Left lung (tissue), 10 donors: ENCODE data around the gene AJM1. TPM values are rescaled to one million over a fixed set of nuclear protein-coding genes. Genes with fewer than 3 reads are reported as not detected.
A peak's percentile ranks its signal among the peaks of the same experiment; 100 is the strongest.

Experiments used
- ATAC-seq: fragments of 200-7000 bp; cut with Tn5 transposase; one replicate; pipeline ENCODE4 v1.9.1; 2020; ENCODE audit warnings: moderate library complexity
- DNase-seq, 4 donors: peaks; one replicate each; pipeline ENCODE4 v3.0.0-alpha.2; 2013 to 2020
- H3K27ac ChIP-seq, 2 donors: fragments of 200-600 bp; sonication (generic) in 1 of 2; one replicate each; pipeline versions ENCODE4 v1.5.0 to v1.8.0; 2020 to 2021
- H3K27me3 ChIP-seq, 2 donors: fragments of 200-600 bp; sonication (generic) in 1 of 2; one replicate each; pipeline versions ENCODE4 v1.5.0 to v1.8.0; 2020 to 2021
- H3K36me3 ChIP-seq, 2 donors: fragments of 200-600 bp; sonication (generic) in 1 of 2; one replicate each; pipeline versions ENCODE4 v1.5.0 to v1.8.0; 2020 to 2021
- H3K4me1 ChIP-seq, 2 donors: fragments of 200-600 bp; one replicate each; pipeline ENCODE4 v1.8.0; 2021
- H3K4me3 ChIP-seq, 2 donors: fragments of 200-600 bp; sonication (generic) in 1 of 2; one replicate each; pipeline versions ENCODE4 v1.5.0 to v1.8.0; 2020 to 2021; ENCODE audit warnings: mild to moderate bottlenecking in 1 of 2
- H3K9me3 ChIP-seq, 2 donors: fragments of 200-600 bp; sonication (generic) in 1 of 2; one replicate each; pipeline versions ENCODE4 v1.5.0 to v1.8.0; 2020 to 2021
- intact Hi-C, 2 donors: fragments of 100-400 bp; cut with DNase I; formaldehyde crosslinking; loops; one replicate each; pipeline versions ENCODE4 v1.11.2 to v1.14.2; 2022
- polyA plus RNA-seq, 6 donors: library from polyadenylated mRNA; unstranded; fragments of 120-200 nt; gene quantifications; one replicate each; pipeline ENCODE4 v1.2.1, GENCODE V29; 2013; ENCODE audit not compliant: insufficient read length in 6 of 6
- total RNA-seq, 2 donors: library from RNA; stranded (reverse); fragmentation: NEBNext Ultra II Directional; extraction: Animal tissue kit (Norgen Biotek cat#: 25700); gene quantifications; one replicate each; pipeline ENCODE4 v1.2.1, GENCODE V29; 2021
- TF ChIP-seq, protein P1 (sequence below), 2 donors: fragments of 200-600 bp; sonication (generic) in 1 of 2; IDR thresholded peaks; one replicate each; pipeline versions ENCODE4 v1.5.0 to v1.8.0; 2021; ENCODE audit warnings: antibody characterized with exemption in 2 of 2
- donor health status: DM: no; HTN: yes; CAD: no.
- donor health status: DM: no; HTN: no; CAD: no.

Gene AJM1
- total and polyA plus RNA-seq, 8 donors: 0.59 to 2.6 (median 1.2) TPM

GRCh38 chr9:136860933-136861873 lies 18.9 kb downstream of the AJM1 start:
- Histone ChIP-seq H3K4me3 (no peak overlapping the region), H3K27ac (no peak overlapping the region), H3K9me3 (no peaks in the 10 kb centered on the region), H3K4me1 (peaks cover 9 to 24% of the 10 kb centered on the region in 2 donors), H3K27me3 (no peaks in the 10 kb centered on the region), H3K36me3 (peaks cover 0 to 45% of the 10 kb centered on the region in 2 donors)
- intact Hi-C loops: no loop called here
- DNase-seq (peak in 2 of 4 donors; percentile 29 to 50), ATAC-seq (no peak)
- TF ChIP-seq, protein P1, sequence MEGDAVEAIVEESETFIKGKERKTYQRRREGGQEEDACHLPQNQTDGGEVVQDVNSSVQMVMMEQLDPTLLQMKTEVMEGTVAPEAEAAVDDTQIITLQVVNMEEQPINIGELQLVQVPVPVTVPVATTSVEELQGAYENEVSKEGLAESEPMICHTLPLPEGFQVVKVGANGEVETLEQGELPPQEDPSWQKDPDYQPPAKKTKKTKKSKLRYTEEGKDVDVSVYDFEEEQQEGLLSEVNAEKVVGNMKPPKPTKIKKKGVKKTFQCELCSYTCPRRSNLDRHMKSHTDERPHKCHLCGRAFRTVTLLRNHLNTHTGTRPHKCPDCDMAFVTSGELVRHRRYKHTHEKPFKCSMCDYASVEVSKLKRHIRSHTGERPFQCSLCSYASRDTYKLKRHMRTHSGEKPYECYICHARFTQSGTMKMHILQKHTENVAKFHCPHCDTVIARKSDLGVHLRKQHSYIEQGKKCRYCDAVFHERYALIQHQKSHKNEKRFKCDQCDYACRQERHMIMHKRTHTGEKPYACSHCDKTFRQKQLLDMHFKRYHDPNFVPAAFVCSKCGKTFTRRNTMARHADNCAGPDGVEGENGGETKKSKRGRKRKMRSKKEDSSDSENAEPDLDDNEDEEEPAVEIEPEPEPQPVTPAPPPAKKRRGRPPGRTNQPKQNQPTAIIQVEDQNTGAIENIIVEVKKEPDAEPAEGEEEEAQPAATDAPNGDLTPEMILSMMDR (IDR thresholded peaks at IDR 0.05): no peak

GRCh38 chr9:136861874-136862457 lies 19.7 kb downstream of the AJM1 start:
- H3K27ac ChIP-seq: no peak overlapping the region
- H3K27me3 ChIP-seq: no peaks in the 10 kb centered on the region
- ATAC-seq: no peak
- H3K4me1 ChIP-seq: peaks cover 9 to 27% of the 10 kb centered on the region in 2 donors
- TF ChIP-seq, protein P1 (IDR thresholded peaks at IDR 0.05): no peak
- DNase-seq: peak in 1 of 4 donors; percentile 41
- intact Hi-C loops: no loop called here
- no peaks in the 10 kb centered on the region for H3K9me3 ChIP-seq
- no peak overlapping the region for H3K4me3 ChIP-seq
- peaks cover 0 to 45% of the 10 kb centered on the region in 2 donors for H3K36me3 ChIP-seq

- H3K4me1 ChIP-seq: peaks cover 9 to 33% of the 10 kb centered on the region in 2 donors
- ATAC-seq: no peak
- DNase-seq: peak in 2 of 4 donors; percentile 17 to 64
- H3K27me3 ChIP-seq: no peaks in the 10 kb centered on the region
- H3K4me3 ChIP-seq: no peak overlapping the region
- TF ChIP-seq, protein P1 (IDR thresholded peaks at IDR 0.05): no peak
- intact Hi-C loops: no loop called here
- no peak overlapping the region for H3K27ac ChIP-seq
- no peaks in the 10 kb centered on the region for H3K9me3 ChIP-seq
- H3K36me3 ChIP-seq: peaks cover 0 to 45% of the 10 kb centered on the region in 2 donors
These were observed 20.8 kb downstream of the AJM1 start for GRCh38 chr9:136862849-136863622.

DNA sequence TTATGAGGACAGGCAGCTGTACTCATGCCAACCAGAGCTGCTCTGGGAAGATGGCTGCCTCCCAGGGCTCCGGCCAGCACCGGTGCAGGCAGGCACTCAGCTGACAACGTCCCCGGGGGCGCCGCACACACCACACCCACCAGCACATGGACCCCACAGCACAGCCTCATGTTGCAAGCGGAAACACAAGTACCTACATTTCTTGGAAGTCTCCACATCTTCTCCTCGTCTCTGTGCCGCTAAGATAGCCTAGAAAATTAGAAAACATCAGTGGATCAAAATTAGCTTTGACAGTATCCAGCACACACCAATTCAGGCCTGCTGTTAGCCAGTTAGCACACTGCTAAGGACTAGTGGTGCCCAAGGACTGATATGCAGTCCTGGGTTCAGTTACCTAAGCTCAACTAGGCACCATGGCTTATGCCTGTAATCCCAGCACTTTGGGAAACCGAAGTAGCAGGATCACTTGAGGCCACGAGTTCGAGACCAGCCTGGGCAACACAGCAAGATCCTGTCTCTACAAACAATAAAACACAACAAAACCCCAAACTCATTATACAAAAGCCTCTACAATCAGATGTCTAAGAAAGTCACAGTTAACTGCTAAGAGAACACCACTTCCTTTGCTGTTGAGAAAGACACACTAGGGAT lies 21.5 kb downstream of the AJM1 start:
- Histone ChIP-seq H3K27ac (no peak overlapping the region), H3K4me3 (no peak overlapping the region), H3K4me1 (peaks cover 9 to 29% of the 10 kb centered on the region in 2 donors), H3K27me3 (no peaks in the 10 kb centered on the region), H3K36me3 (peaks cover 0 to 40% of the 10 kb centered on the region in 2 donors), H3K9me3 (no peaks in the 10 kb centered on the region)
- TF ChIP-seq, protein P1 (IDR thresholded peaks at IDR 0.05): no peak
- ATAC-seq (no peak), DNase-seq (peak in 2 of 4 donors; percentile 28 to 35)
- intact Hi-C loops: no loop called here
